Astrocyte (in vitro differentiated cells and primary cell): ENCODE results near the gene SPIRE1.

Source experiments
- CTCF ChIP-seq: IDR thresholded peaks from 2 replicates; pipeline ENCODE4 v1.5.1; 2011; ENCODE audit warnings: low read depth, mild to moderate bottlenecking, inconsistent platforms, low read length, moderate library complexity; ENCODE audit not compliant: insufficient read depth
- EZH2 ChIP-seq: IDR thresholded peaks from 2 replicates; pipeline ENCODE4 v1.6.1; 2012; ENCODE audit warnings: mild to moderate bottlenecking, low read length, inconsistent platforms; ENCODE audit not compliant: insufficient read depth

GRCh38 chr18:12639990-12640880 lies 17.7 kb downstream of the SPIRE1 start:
- TF ChIP-seq CTCF (no peak), EZH2 (no peak)
